ENCODE measurements around the gene CYB5RL. TPM values are rescaled to one million over a fixed set of nuclear protein-coding genes. Genes with fewer than 3 reads are reported as not detected.

CYB5RL gene
- total RNA-seq, 2 donors from 2014 or later: 3.6 to 12.1 TPM

DNA sequence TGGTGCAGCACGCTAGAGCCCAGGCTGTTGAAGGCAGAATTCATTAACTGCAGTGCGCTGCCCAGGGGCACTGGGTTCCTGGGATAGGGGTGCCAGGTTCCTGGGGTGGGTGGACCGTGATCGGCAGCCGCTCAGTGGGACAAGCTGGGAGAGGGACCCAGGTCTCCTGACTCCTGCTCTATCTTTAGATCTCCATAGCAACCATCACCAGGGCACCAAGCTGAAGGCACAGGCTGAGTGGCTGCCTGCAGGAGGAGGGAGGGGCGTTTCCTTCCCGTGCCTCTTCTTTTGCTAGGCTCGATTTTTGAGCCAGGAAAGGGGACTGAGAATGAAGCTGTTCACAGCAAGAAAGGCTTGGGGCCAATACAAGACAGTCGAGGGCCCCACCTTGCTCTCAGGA is 26.1 kb downstream of the CYB5RL start:
- TF ChIP-seq, protein P1, sequence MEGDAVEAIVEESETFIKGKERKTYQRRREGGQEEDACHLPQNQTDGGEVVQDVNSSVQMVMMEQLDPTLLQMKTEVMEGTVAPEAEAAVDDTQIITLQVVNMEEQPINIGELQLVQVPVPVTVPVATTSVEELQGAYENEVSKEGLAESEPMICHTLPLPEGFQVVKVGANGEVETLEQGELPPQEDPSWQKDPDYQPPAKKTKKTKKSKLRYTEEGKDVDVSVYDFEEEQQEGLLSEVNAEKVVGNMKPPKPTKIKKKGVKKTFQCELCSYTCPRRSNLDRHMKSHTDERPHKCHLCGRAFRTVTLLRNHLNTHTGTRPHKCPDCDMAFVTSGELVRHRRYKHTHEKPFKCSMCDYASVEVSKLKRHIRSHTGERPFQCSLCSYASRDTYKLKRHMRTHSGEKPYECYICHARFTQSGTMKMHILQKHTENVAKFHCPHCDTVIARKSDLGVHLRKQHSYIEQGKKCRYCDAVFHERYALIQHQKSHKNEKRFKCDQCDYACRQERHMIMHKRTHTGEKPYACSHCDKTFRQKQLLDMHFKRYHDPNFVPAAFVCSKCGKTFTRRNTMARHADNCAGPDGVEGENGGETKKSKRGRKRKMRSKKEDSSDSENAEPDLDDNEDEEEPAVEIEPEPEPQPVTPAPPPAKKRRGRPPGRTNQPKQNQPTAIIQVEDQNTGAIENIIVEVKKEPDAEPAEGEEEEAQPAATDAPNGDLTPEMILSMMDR (IDR thresholded peaks at IDR 0.05): no peak
- no peak overlapping the region for H3K4me3 ChIP-seq
- no peaks in the 10 kb centered on the region for H3K4me1 ChIP-seq
- no peak overlapping the region for H3K9ac ChIP-seq (ENCODE audit: low read depth in 2 of 2, low read length in 2 of 2)
- no peaks in the 10 kb centered on the region for H3K27me3 ChIP-seq
- no peaks in the 10 kb centered on the region for H3K36me3 ChIP-seq
- intact Hi-C loops (cut with DNase I): no loop called here
- DNase-seq: no peak
- no peaks in the 10 kb centered on the region for H3K9me3 ChIP-seq
- no peak overlapping the region for H3K27ac ChIP-seq

GRCh38 chr1:54172614-54173599 is 26.9 kb downstream of the CYB5RL start:
- Histone ChIP-seq H3K4me1 (no peaks in the 10 kb centered on the region), H3K4me3 (no peak overlapping the region), H3K36me3 (no peaks in the 10 kb centered on the region), H3K9me3 (no peaks in the 10 kb centered on the region), H3K27ac (no peak overlapping the region), H3K9ac (ENCODE audit: low read depth in 2 of 2, low read length in 2 of 2) (no peak overlapping the region), H3K27me3 (no peaks in the 10 kb centered on the region)
- TF ChIP-seq, protein P1 (IDR thresholded peaks at IDR 0.05): no peak
- DNase-seq: no peak
- intact Hi-C loops (cut with DNase I): no loop called here

GRCh38 chr1:54171606-54172005 is 28.2 kb downstream of the CYB5RL start:
- no peaks in the 10 kb centered on the region for H3K4me1 ChIP-seq
- intact Hi-C loops (cut with DNase I): no loop called here
- H3K9me3 ChIP-seq: no peaks in the 10 kb centered on the region
- H3K27me3 ChIP-seq: no peaks in the 10 kb centered on the region
- H3K4me3 ChIP-seq: no peak overlapping the region
- H3K27ac ChIP-seq: no peak overlapping the region
- no peak overlapping the region for H3K9ac ChIP-seq (ENCODE audit: low read depth in 2 of 2, low read length in 2 of 2)
- no peak for DNase-seq
- TF ChIP-seq, protein P1 (IDR thresholded peaks at IDR 0.05): no peak
- H3K36me3 ChIP-seq: no peaks in the 10 kb centered on the region

DNA sequence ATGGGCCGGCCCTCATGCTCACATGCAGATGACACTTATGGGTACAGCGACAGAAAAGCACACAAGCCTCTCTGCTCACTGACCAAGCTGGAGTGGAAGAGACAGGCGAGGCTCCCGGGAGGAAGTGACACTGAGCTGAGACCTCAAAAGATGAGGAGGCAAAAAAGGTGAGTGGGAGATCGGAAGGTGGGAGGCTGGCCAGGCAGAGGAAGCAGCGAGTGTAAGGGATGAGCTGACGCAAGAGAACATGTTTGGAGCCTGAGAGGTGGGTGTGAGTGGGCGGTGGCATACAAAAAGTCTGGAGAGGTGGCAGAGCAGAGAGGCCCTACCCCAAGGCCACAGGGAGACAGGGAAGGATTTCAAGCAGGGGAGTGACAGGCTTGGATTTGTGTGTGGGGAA is 28.8 kb downstream of the CYB5RL start:
- intact Hi-C loops (cut with DNase I): no loop called here
- Histone ChIP-seq H3K4me3 (no peak overlapping the region), H3K4me1 (no peaks in the 10 kb centered on the region), H3K9ac (ENCODE audit: low read depth in 2 of 2, low read length in 2 of 2) (no peak overlapping the region), H3K9me3 (no peaks in the 10 kb centered on the region), H3K27ac (no peak overlapping the region), H3K36me3 (no peaks in the 10 kb centered on the region), H3K27me3 (no peaks in the 10 kb centered on the region)
- TF ChIP-seq, protein P1 (IDR thresholded peaks at IDR 0.05): no peak
- no peak for DNase-seq

GRCh38 chr1:54169068-54169467 is 30.8 kb downstream of the CYB5RL start:
- no peaks in the 10 kb centered on the region for H3K36me3 ChIP-seq
- no peaks in the 10 kb centered on the region for H3K27me3 ChIP-seq
- H3K27ac ChIP-seq: no peak overlapping the region
- no peak overlapping the region for H3K9ac ChIP-seq (ENCODE audit: low read depth in 2 of 2, low read length in 2 of 2)
- H3K4me3 ChIP-seq: no peak overlapping the region
- TF ChIP-seq, protein P1 (IDR thresholded peaks at IDR 0.05): no peak
- H3K4me1 ChIP-seq: peaks cover 3% of the 10 kb centered on the region
- DNase-seq: no peak
- H3K9me3 ChIP-seq: no peaks in the 10 kb centered on the region
- intact Hi-C loops (cut with DNase I): no loop called here

Measured in colonic mucosa (tissue), 4 donors.